Measurements from ENCODE around the gene JCHAIN.

JCHAIN gene

DNA sequence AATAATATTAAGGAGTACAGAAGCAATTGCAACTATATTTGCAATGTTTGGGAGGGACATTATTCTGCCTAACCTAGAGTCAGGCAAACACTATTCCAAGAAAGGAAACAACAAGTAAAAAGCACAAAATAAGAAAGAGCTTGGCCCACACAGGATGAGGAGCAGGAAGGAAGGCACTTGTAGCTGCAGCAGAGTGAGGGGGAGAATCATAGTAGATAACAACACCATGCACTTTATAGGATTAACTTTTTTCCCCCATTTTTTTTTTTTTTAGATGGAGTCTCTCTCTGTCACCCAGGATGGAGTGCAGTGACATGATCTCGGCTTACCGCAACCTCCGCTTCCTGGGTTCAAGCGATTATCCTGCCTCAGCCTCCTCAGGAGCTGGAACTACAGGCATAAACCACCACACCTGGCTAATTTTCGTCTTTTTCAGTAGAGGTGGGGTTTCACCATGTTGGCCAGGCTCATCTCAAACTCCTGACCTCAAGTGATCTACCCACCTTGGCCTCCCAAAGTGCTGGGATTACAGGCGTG is 10.3 kb upstream of the JCHAIN start:
- no peak for ATAC-seq
- TF ChIP-seq, protein P1, sequence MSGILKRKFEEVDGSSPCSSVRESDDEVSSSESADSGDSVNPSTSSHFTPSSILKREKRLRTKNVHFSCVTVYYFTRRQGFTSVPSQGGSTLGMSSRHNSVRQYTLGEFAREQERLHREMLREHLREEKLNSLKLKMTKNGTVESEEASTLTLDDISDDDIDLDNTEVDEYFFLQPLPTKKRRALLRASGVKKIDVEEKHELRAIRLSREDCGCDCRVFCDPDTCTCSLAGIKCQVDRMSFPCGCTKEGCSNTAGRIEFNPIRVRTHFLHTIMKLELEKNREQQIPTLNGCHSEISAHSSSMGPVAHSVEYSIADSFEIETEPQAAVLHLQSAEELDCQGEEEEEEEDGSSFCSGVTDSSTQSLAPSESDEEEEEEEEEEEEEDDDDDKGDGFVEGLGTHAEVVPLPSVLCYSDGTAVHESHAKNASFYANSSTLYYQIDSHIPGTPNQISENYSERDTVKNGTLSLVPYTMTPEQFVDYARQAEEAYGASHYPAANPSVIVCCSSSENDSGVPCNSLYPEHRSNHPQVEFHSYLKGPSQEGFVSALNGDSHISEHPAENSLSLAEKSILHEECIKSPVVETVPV (CRISPR knock-in tag; IDR thresholded peaks at IDR 0.05): no peak
- TF ChIP-seq BACH2 (CRISPR knock-in tag; IDR thresholded peaks at IDR 0.05; ENCODE audit: borderline replicate concordance) (no peak), TOX (CRISPR knock-in tag; IDR thresholded peaks at IDR 0.05; ENCODE audit: borderline replicate concordance) (no peak), OSR1 (CRISPR knock-in tag; IDR thresholded peaks at IDR 0.05) (no peak)

DNA sequence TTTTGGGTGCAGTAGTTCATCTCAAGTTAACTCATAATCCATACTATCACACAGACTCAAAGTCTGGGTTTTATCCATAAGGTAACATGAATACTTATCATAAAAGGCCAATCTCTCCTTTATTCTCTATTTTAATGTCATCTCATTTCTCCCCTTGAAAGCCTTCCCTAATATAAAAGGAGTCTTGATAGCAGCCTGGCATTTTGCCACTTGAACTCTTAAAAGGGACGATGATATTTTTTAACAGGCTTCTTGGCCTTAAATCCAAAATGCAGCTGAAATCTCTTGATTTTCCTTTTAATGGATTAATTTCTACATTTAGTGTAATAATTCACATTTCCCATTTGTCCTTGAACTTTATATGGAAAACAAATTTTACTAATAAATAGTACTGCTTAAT is 8.4 kb upstream of the JCHAIN start:
- TF ChIP-seq, protein P1 (CRISPR knock-in tag; IDR thresholded peaks at IDR 0.05): no peak
- TF ChIP-seq ZFP30 (CRISPR knock-in tag; IDR thresholded peaks at IDR 0.05) (no peak), ZNF70 (CRISPR knock-in tag; IDR thresholded peaks at IDR 0.05) (no peak), ZNF8 (CRISPR knock-in tag; IDR thresholded peaks at IDR 0.05) (no peak), ISL1 (CRISPR knock-in tag; IDR thresholded peaks at IDR 0.05) (no peak), PPARA (CRISPR knock-in tag; IDR thresholded peaks at IDR 0.05; ENCODE audit: borderline replicate concordance) (no peak), ARNTL (CRISPR knock-in tag; IDR thresholded peaks at IDR 0.05; ENCODE audit: borderline replicate concordance, low read depth) (no peak), GLIS3 (CRISPR knock-in tag; IDR thresholded peaks at IDR 0.05) (no peak), ESRRG (CRISPR knock-in tag; IDR thresholded peaks at IDR 0.05) (no peak)
- TF ChIP-seq, protein P2, sequence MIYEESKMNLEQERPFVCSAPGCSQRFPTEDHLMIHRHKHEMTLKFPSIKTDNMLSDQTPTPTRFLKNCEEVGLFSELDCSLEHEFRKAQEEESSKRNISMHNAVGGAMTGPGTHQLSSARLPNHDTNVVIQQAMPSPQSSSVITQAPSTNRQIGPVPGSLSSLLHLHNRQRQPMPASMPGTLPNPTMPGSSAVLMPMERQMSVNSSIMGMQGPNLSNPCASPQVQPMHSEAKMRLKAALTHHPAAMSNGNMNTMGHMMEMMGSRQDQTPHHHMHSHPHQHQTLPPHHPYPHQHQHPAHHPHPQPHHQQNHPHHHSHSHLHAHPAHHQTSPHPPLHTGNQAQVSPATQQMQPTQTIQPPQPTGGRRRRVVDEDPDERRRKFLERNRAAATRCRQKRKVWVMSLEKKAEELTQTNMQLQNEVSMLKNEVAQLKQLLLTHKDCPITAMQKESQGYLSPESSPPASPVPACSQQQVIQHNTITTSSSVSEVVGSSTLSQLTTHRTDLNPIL (CRISPR knock-in tag; IDR thresholded peaks at IDR 0.05; ENCODE audit: low read depth): no peak
- TF ChIP-seq, protein P3, sequence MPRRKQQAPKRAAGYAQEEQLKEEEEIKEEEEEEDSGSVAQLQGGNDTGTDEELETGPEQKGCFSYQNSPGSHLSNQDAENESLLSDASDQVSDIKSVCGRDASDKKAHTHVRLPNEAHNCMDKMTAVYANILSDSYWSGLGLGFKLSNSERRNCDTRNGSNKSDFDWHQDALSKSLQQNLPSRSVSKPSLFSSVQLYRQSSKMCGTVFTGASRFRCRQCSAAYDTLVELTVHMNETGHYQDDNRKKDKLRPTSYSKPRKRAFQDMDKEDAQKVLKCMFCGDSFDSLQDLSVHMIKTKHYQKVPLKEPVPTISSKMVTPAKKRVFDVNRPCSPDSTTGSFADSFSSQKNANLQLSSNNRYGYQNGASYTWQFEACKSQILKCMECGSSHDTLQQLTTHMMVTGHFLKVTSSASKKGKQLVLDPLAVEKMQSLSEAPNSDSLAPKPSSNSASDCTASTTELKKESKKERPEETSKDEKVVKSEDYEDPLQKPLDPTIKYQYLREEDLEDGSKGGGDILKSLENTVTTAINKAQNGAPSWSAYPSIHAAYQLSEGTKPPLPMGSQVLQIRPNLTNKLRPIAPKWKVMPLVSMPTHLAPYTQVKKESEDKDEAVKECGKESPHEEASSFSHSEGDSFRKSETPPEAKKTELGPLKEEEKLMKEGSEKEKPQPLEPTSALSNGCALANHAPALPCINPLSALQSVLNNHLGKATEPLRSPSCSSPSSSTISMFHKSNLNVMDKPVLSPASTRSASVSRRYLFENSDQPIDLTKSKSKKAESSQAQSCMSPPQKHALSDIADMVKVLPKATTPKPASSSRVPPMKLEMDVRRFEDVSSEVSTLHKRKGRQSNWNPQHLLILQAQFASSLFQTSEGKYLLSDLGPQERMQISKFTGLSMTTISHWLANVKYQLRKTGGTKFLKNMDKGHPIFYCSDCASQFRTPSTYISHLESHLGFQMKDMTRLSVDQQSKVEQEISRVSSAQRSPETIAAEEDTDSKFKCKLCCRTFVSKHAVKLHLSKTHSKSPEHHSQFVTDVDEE (CRISPR knock-in tag; IDR thresholded peaks at IDR 0.05): no peak
- TF ChIP-seq, protein P4, sequence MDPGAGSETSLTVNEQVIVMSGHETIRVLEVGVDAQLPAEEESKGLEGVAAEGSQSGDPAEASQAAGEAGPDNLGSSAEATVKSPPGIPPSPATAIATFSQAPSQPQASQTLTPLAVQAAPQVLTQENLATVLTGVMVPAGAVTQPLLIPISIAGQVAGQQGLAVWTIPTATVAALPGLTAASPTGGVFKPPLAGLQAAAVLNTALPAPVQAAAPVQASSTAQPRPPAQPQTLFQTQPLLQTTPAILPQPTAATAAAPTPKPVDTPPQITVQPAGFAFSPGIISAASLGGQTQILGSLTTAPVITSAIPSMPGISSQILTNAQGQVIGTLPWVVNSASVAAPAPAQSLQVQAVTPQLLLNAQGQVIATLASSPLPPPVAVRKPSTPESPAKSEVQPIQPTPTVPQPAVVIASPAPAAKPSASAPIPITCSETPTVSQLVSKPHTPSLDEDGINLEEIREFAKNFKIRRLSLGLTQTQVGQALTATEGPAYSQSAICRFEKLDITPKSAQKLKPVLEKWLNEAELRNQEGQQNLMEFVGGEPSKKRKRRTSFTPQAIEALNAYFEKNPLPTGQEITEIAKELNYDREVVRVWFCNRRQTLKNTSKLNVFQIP (CRISPR knock-in tag; IDR thresholded peaks at IDR 0.05; ENCODE audit: borderline replicate concordance, low read depth): no peak
- TF ChIP-seq, protein P5, sequence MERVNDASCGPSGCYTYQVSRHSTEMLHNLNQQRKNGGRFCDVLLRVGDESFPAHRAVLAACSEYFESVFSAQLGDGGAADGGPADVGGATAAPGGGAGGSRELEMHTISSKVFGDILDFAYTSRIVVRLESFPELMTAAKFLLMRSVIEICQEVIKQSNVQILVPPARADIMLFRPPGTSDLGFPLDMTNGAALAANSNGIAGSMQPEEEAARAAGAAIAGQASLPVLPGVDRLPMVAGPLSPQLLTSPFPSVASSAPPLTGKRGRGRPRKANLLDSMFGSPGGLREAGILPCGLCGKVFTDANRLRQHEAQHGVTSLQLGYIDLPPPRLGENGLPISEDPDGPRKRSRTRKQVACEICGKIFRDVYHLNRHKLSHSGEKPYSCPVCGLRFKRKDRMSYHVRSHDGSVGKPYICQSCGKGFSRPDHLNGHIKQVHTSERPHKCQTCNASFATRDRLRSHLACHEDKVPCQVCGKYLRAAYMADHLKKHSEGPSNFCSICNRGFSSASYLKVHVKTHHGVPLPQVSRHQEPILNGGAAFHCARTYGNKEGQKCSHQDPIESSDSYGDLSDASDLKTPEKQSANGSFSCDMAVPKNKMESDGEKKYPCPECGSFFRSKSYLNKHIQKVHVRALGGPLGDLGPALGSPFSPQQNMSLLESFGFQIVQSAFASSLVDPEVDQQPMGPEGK (CRISPR knock-in tag; IDR thresholded peaks at IDR 0.05; ENCODE audit: borderline replicate concordance): no peak
- no peak for ATAC-seq

DNA sequence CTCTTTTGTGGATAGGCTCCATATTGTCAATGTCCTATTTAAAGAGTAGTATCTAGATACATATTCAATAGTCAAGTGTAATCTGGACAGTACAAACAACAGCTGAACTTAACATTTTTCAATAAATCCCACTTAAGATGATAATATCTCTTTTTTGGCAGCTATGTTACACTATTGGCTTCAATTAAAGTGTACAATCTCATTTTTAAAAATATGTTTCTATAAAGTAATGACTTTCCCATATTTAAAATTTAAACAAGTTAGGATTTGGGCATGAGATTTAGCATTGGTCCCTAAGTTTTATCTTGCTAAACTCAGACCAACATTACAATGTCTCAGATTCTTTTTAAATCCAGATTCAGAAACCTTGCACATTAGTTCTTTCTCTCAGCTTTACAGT is 7.9 kb upstream of the JCHAIN start:
- ATAC-seq: no peak
- TF ChIP-seq ZNF70 (CRISPR knock-in tag; IDR thresholded peaks at IDR 0.05): no peak
- no peak for TF ChIP-seq ZNF565 (CRISPR knock-in tag; conservative IDR thresholded peaks at IDR 0.05; ENCODE audit: low read depth)
- no peak for TF ChIP-seq ZFP30 (CRISPR knock-in tag; IDR thresholded peaks at IDR 0.05)

DNA sequence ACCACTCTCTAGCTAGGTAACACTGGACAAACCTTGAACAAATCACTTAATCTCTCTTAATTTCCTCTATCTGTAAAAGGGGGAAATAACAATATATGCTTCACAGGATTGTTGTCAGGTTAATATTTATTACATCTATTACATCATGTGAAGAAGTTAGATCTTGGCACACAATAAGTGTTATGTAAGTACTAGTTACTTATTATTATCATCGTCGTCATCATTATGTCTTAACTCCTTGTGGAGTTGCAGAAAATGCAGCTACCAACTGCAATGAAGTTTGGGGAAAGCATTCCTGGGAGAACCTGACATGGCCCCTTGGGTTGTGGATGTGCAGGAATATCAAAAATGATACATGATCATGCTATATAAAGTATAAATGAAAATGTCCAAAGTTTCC is 4.8 kb upstream of the JCHAIN start:
- TF ChIP-seq TCF4 (CRISPR knock-in tag; IDR thresholded peaks at IDR 0.05; ENCODE audit: borderline replicate concordance) (no peak), ZFP3 (CRISPR knock-in tag; IDR thresholded peaks at IDR 0.05) (no peak), PPARA (CRISPR knock-in tag; IDR thresholded peaks at IDR 0.05; ENCODE audit: borderline replicate concordance) (no peak), TOX (CRISPR knock-in tag; IDR thresholded peaks at IDR 0.05; ENCODE audit: borderline replicate concordance) (no peak), ISL1 (CRISPR knock-in tag; IDR thresholded peaks at IDR 0.05) (no peak), ZNF8 (CRISPR knock-in tag; IDR thresholded peaks at IDR 0.05) (no peak), ZFP30 (CRISPR knock-in tag; IDR thresholded peaks at IDR 0.05) (no peak), RARB (CRISPR knock-in tag; IDR thresholded peaks at IDR 0.05) (no peak), ZNF70 (CRISPR knock-in tag; IDR thresholded peaks at IDR 0.05) (no peak), BACH2 (CRISPR knock-in tag; IDR thresholded peaks at IDR 0.05; ENCODE audit: borderline replicate concordance) (no peak), ARNTL (CRISPR knock-in tag; IDR thresholded peaks at IDR 0.05; ENCODE audit: borderline replicate concordance, low read depth) (no peak), ZC3H10 (CRISPR knock-in tag; IDR thresholded peaks at IDR 0.05) (no peak)

More for the DNA sequence above, 4.8 kb upstream of the JCHAIN start:
- ATAC-seq: no peak

Data from SK-N-SH treated with all-trans-retinoic acid at 6 μM for 48 hours (cell line).